ENCODE data around the gene FAM13C.

The FAM13C gene

DNA sequence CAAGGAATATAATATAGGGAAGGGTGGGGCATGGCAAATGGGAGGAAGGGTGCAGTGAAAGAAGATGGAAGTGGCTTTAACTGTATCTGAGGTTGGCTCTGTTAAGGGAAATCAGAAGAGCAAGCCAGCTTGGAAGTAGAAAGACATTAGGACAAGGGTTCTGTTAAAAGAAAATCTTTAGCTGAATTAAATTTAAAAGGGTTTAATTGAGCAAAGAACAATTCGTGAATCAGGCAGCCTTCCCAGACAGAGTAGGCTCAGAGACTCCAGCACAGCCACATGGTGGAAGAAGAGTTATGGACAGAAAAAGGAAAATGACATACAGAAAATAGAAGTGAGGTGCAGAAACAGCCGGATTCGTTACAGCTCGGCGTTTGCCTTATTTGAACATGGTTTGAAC lies 42.0 kb downstream of the FAM13C start:
- in situ Hi-C loops (cut with HindIII; ENCODE audit: low sequenced_read_pairs) = no loop called here

GRCh38 chr10:59319854-59320253 lies 42.5 kb downstream of the FAM13C start:
- in situ Hi-C loops (cut with HindIII; ENCODE audit: low sequenced_read_pairs) = no loop called here

DNA sequence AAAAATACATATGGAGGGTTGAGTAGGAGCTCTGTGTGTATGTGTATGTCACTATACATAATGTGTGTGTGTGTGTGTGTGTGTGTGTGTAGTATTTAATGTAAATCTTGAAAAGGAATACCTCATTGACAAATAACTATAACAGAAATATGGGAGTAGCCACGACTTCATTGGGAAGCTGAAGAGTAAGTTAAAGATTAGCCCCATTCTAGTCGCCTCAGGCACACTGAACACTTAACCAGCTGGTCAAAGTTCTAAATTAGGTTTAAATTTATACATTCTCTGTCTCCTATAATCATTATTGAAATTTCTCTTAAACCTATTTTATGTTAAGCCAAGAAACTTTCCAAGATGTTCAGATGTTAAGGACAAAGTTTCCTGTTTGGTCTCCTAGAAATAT lies 45.3 kb downstream of the FAM13C start:
- in situ Hi-C loops (cut with HindIII; ENCODE audit: low sequenced_read_pairs) = no loop called here

- in situ Hi-C loops (cut with HindIII; ENCODE audit: low sequenced_read_pairs) = no loop called here
These were observed 46.9 kb downstream of the FAM13C start for GRCh38 chr10:59315465-59315864.

DNA sequence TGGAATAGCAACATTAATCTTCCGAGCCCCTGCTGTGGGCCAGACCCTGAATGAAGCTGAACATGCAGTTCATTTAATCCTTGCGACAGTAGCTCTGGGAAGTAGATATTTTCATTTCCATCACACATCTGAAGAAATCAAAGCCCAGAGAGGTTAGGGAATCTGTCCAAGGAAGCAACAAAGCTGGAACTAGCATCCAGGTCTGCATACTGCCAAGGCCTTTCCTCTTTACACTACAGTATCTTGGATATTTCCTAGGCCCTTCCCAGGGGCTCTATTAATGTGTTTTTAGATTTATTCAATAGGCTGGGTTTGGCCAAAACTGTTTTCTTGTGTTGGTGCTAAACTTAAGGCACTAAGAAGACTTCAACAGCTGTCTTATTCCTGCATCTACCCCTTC lies 48.1 kb downstream of the FAM13C start:
- in situ Hi-C loops (cut with HindIII; ENCODE audit: low sequenced_read_pairs) = no loop called here

GRCh38 chr10:59312247-59312646 lies 50.1 kb downstream of the FAM13C start:
- in situ Hi-C loops (cut with HindIII; ENCODE audit: low sequenced_read_pairs) = no loop called here

GRCh38 chr10:59311025-59311424 lies 51.3 kb downstream of the FAM13C start:
- in situ Hi-C loops (cut with HindIII; ENCODE audit: low sequenced_read_pairs) = no loop called here

GRCh38 chr10:59310324-59310914 lies 51.9 kb downstream of the FAM13C start:
- in situ Hi-C loops (cut with HindIII; ENCODE audit: low sequenced_read_pairs) = no loop called here

- in situ Hi-C loops (cut with HindIII; ENCODE audit: low sequenced_read_pairs) = no loop called here
These were observed 57.7 kb downstream of the FAM13C start for GRCh38 chr10:59304521-59305097.

- in situ Hi-C loops (cut with HindIII; ENCODE audit: low sequenced_read_pairs) = no loop called here
These were observed 59.3 kb downstream of the FAM13C start for GRCh38 chr10:59303018-59303417.

DNA sequence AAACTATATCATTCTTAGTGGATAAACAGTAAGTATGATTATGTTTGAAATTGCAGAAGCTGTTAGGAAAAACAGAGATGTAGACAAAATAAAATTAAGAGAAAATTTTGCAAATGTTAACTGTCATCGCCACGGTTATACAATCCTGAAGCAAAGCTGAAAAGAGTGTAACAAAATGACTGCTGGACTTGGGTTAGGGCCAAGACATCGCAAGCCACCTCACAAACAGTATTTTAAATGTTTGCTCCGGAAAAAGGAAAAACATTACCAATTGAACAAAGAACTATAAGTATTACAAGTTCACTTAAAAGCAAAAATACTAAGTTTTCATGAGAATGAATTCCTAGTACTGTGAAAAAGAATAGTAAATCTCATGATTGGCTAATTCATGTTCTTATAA lies 60.0 kb downstream of the FAM13C start:
- in situ Hi-C loops (cut with HindIII; ENCODE audit: low sequenced_read_pairs) = no loop called here

GRCh38 chr10:59301067-59301754 lies 61.1 kb downstream of the FAM13C start:
- in situ Hi-C loops (cut with HindIII; ENCODE audit: low sequenced_read_pairs) = no loop called here

GRCh38 chr10:59300386-59300785 lies 62.0 kb downstream of the FAM13C start:
- in situ Hi-C loops (cut with HindIII; ENCODE audit: low sequenced_read_pairs) = no loop called here

GRCh38 chr10:59299933-59300332 lies 62.4 kb downstream of the FAM13C start:
- in situ Hi-C loops (cut with HindIII; ENCODE audit: low sequenced_read_pairs) = no loop called here

GRCh38 chr10:59290448-59290847 lies 71.9 kb downstream of the FAM13C start:
- in situ Hi-C loops (cut with HindIII; ENCODE audit: low sequenced_read_pairs) = no loop called here

DNA sequence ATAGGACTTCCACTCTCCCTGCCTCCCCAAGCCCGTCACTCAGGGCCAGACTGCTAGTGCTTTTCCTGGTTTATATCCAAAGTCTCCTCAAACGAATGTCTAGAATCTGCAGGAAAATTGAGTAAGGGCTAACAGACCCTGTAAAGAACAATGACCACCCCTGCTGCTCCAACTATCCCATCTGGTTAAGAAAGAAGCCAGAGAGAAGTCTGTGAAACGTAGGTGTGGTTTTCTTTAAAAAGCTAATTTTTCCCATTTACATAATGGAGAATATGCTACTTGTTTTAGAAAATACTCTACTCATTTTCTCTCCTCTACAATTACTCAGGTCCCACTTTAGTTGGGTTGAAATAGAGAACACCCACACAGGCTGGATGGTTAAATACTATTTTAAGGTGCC lies 72.5 kb downstream of the FAM13C start:
- in situ Hi-C loops (cut with HindIII; ENCODE audit: low sequenced_read_pairs) = no loop called here

DNA sequence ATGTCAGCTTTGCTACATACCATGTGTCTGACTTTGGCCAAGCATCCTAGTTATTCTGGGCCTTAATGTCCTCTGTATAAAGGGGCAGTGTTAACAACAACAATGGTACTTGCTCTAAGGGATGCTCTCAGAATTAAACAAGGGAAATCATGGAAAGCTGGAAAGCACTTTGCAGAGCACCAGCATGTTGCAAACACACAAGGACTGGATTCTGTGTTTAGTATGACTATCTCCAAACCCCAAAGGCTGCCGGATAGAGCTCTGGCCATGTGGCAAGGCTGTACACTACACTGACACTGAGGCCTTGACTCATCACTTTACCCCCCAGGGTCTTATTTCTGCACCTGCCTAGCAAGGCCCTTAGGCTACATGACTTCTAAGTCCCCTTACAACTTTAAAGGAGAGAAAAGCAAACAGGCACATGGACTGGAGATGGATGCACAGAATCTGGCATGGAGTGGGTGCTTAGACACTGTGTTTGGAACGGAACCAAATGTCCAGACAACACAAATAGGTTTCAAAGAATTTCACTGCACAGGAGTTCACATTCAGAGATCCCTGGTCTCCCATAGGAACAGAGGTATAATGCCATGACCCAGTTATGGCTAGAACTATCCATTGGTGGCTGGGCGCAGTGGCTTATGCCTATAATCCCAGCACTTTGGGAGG lies 74.6 kb downstream of the FAM13C start:
- in situ Hi-C loops (cut with HindIII; ENCODE audit: low sequenced_read_pairs) = no loop called here

DNA sequence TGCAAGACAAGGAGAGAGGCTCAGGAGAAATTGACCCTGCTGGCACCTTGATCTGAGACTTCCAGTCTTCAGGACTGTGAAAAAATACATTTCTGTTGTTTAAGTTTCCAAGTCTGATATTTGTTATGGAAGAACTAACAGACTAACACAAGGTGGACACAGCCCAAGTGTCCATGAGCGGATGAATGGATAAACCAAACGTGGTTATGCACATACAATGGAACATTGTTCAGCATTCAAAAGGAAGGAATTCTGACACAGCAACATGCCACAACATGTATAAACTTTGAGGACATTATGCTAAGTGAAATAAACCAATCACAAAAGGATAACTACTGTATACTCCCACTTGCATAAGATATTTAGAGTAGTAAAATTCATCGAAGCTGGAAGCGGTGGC lies 76.5 kb downstream of the FAM13C start:
- in situ Hi-C loops (cut with HindIII; ENCODE audit: low sequenced_read_pairs) = no loop called here

GRCh38 chr10:59285073-59285472 lies 77.3 kb downstream of the FAM13C start:
- in situ Hi-C loops (cut with HindIII; ENCODE audit: low sequenced_read_pairs) = no loop called here

- in situ Hi-C loops (cut with HindIII; ENCODE audit: low sequenced_read_pairs) = no loop called here
These were observed 78.0 kb downstream of the FAM13C start for GRCh38 chr10:59284118-59284975.

GRCh38 chr10:59283456-59284091 lies 78.8 kb downstream of the FAM13C start:
- in situ Hi-C loops (cut with HindIII; ENCODE audit: low sequenced_read_pairs) = no loop called here
